ENCODE data around the gene TRIM41.
"Not testable (repeated sequence)": the region's sequence is repeated elsewhere in the genome, so short reads cannot be mapped to it uniquely, and the experiment has no call there.

The TRIM41 gene

DNA sequence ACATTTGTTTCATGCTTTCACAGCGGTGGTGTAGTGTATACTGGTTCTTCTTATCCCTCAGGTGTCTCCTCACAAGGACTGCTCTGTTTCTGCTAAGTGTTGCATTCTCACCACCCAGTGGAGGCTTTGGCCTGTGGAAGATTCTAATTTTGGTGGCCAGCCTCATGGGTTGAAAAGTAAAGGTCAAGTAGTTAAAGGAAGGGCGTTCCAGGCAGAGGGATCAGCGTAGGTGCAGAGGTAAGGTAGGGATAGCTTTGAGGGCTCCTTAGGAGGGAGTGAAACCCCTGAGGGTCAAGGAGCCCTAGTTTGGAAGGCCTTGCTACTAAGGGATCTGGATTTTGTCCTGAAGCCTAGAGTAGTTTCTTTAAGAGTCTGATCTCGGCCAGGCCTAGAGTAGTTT lies 25.2 kb downstream of the TRIM41 start:
- DNase-seq (ENCODE audit: low read depth in 4 of 4, low spot score in 1 of 4), result no peak

DNA sequence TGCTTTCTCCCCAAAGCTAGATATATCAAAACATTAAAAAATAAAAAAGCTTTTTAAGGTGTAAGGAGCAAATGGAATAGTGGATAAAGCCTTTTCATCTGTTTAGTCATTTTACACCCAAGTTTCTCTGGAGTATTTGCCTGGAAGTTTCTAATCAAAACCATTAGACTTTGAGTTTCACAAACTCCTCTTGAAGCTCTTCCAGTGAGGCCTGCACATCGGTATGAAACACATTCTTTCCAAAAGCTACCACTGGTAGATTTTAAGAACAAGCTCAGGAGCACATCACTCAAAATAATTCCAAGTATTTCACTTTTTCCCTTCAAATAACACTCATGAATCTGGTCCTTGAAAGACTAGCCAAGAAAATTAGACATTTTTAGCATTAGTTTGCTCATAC lies 32.2 kb downstream of the TRIM41 start:
- DNase-seq (ENCODE audit: low read depth in 4 of 4, low spot score in 1 of 4), result no peak

DNA sequence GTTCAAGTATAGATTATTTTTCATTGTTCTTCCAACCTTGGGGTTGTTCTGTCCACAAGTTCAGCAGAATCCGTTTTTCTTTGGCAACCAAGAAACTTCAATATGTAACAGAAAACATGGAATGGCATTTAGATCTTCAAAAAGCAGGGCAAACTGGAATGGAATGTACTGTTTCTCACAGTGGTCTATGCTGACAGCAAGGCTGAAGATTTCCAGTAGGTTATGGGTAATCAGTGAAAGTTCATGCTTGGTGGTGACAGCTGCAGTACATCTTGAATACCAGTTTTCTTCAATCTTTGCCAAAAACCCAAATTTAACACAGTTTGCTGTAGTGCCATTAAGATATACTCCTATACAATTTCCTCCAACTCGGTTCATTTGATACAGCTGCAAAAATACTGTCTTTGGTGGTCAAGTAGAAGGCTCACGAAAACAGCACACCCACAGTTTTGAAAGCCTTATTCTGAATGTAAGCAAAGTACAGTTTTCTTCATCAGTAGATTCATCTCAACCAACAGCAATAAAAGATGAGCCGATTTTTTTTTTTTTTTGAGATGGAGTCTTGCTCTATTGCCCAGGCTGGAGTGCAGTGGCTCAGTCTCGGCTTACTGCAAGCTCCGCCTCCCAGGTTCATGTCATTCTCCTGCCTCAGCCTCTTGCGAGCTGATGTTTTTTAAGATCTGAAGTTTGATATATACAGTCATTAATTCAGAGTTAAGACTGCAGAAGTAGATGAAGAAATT lies 32.9 kb downstream of the TRIM41 start:
- no peak for DNase-seq (ENCODE audit: low read depth in 4 of 4, low spot score in 1 of 4)

DNA sequence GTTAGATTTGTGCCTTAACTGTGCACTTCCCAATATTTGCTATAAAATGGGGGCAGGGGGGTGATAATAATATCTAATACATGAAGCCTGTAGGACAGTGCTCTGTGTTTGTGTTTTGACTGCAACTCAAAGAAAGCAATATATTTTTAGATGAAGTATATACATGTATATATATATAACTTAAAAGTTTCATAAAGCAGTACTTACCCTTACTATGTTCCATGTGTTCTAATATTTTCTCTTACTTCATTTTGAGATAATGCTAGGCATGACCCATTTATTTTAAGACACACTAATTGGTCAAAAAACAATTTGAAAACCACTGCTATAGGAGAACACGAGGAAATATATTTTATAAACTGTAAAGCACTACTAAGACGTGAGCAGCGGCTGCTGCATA lies 35.5 kb downstream of the TRIM41 start:
- no peak for DNase-seq (ENCODE audit: low read depth in 4 of 4, low spot score in 1 of 4)

DNA sequence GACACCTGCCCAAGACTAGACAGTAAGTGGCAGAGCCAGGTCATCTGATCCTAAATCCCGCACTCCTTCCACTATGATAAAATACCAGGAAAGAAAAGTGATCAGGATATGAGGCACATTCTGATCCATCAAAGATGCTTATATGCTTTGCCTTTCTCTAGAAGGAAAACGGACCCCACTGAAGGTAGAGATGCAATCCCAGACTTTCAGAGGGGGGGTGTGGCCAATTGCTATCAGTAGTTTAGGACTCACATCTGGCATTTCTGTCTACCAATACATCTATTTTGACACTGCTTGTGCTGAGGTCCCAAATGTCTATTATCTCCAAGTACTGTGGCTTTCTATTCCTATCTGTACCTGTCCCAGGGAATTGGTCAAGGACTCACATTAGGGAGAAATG lies 36.2 kb downstream of the TRIM41 start:
- no peak for DNase-seq (ENCODE audit: low read depth in 4 of 4, low spot score in 1 of 4)

DNA sequence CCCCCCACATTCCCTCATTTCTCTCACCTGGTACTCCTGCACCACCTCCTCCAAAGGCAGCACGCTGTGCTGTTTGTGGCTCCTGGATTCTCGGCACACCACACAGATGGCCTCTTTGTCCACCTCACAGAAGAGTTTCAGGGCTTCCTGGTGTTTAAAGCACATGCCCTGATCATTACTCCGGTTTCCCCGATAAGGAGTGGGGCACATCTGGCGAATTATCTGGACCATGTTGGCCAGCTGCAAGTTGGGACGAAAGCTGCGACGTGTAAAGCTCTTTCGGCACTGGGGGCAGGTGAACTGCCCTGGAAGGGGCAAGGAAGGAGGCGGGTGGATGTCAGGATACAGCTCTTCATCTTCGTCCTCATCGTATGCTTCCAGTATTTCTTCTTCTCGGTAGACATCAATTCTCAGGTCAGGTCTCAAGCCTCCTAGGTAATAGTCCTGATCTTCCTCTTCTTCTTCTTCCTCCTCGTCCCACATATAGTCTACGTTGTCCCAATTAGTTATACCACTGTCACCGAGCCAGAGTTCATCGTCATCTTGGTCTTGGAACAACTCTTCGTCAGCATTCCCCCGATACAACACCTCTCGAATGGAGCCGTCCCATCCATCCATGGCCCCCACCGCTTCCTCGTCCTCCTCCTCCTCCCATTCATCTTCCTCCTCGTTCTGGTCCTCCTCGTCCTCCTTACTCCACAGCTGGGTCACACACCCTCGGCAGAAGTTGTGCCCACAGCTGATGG lies 37.1 kb downstream of the TRIM41 start:
- DNase-seq (ENCODE audit: low read depth in 4 of 4, low spot score in 1 of 4), result no peak

DNA sequence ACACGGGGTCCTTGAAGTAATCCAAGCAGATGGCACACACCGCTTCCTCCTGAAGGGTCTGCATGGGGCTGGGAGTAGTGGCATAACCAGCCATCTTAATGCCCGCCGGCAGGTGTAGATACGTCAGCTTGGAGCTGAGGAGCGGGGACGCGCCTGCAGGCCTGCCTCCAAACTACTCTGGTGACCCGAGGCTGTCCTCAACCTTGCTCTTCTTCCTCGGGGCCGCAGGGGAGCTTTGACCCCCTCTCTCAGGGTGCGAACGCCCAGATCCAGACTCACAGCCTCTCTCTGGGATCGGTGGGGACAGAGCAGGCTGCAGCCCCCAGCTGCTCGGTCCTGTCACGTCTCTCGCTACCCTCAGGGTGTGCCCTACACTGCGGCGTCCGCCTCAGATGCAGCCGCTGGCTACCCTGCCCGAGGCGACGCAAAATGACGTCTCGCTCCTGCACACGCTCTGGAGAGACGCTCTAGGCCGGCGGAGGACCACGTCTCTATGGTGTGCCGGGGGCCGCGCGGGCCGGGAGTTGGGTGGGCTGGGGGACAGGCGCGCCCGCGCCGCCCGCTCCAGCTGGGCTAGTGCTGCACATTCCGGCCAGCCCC lies 37.7 kb downstream of the TRIM41 start, which contains the start of gene TRIM52:
Gene TRIM52 (minus strand): TSS at position 424 of the 600 bp plus-strand sequence. CDS start 330 bp downstream, at position 94.
- DNase-seq (ENCODE audit: low read depth in 4 of 4, low spot score in 1 of 4), result peak; percentile 74 to 86 (median 81)

DNA sequence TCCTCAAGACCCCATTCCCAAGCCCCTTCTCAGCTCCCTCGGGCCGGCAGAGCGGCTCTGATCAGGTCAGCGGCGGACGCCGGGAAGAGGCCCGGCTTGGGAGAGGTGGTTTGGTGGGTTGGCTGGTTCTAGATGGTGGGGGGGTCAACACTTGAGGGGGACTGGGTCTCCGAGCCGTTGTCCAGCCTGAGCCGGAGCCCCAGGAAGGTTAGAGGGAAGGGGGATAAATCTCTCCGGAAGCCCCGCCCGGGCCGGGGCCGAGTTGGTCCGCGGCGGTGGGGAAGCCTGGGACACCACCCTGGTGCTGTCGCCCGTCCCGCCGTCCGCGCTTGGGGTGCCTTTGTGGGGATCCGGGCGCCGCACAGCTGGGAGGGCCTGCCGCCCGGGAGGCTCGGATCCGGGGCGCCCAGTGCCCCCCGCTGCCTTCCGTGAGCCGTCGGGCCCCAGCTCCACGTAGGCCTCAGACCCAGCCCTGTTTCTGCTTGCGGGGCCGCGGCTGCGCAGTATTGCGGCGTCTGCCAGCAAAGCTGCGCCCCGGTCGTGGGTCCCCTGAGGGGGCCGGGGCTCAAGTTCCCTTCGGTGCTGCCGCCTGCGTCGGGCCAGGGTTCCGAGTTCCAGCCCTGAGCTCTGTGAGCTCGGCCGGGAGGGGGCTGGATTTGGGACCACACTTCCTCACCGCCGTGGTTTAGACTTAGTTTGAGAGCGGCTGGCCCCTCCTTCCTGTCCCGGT lies 38.4 kb downstream of the TRIM41 start:
- DNase-seq (ENCODE audit: low read depth in 4 of 4, low spot score in 1 of 4), result peak in 3 of 4 experiments; percentile 40 to 63 (median 51)

DNA sequence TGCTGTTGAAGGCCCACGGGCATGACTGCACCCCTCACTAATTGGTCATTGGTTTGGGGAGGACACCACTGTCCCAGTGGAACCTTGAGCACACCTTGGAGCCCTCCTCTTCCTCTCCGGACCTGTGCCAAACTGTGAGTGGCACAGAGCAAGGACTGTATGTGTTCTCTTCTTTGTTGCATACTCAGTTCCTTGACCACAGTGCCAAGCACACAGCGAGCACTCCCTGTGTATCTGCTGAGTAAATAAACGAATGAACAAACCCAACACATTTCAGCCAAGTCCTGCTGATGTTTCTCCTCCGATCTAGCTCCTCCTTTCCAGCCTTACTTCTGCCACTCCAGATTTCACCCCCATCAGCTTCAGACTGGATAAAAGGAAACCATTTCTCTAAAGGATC lies 40.6 kb downstream of the TRIM41 start:
- DNase-seq (ENCODE audit: low read depth in 4 of 4, low spot score in 1 of 4), result no peak

DNA sequence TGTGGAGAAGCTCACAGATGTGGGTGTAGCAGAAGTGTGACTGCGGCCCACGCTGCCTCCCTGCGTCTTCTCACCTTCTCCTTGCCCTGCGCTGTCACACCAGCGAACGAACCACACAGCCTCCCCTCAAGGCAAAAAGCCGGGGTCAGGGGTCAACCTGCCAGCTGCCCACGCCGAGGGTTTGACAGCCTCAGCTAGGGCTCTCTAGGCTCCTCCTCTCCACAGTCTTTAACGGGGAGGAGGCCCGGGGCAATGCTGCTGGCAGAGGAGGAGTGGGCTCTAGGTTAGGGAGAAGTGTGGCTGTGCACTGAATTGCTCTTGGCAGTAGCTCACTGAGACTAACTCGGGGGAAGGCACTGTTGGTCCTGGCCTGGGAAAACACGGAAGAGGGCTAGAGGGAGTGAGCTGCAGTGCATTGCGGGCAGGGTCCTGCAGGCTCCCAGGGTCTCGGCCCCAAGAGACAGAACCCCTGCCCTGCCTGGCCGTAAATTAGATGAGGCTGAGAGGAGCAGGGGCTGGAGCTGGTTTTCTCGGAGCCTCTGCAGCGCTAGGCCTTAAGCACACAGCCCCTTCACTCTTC lies 42.1 kb downstream of the TRIM41 start:
- DNase-seq (ENCODE audit: low read depth in 4 of 4, low spot score in 1 of 4), result no peak

DNA sequence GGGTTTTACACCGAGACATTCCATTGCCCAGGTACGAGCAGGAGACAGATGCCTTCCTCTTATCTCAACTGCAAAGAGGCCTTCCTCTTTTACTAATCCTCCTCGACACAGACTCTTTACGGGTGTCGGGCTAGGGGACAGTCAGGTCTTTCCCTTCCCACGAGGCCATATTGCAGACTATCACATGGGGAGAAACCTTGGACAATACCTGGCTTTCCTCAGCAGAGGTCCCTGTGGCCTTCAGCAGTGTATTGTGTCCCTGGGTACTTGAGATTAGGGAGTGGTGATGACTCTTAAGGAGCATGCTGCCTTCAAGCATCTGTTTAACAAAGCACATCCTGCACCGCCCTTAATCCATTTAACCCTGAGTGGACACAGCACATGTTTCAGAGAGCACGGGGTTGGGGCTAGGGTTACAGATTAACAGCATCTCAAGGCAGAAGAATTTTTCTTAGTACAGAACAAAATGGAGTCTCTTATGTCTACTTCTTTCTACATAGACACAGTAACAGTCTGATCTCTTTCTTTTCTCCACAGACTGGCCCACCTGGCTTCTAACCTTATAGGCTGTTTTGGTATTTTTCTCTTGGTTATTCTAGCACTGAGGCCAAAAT lies 44.3 kb downstream of the TRIM41 start:
- DNase-seq (ENCODE audit: low read depth in 4 of 4, low spot score in 1 of 4), result not testable (repeated sequence)

DNA sequence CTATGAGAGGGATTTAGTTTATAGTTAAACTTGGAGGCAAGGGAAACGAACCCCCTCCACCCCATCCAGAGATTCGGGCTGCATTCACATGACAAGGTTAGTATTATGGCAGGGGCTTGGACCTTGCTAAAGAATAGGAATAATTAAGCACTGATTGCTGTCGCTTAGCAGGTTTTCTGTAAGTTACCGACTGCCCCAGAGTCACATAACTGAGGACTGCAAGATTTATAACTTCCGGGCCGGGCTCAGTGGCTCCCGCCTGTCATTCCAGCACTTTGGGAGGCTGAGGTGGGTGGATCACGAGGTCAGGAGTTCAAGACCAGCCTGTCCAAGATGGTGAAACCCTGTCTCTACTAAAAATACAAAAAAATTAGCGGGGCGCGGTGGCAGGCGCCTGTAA lies 44.8 kb downstream of the TRIM41 start:
- not testable (repeated sequence) for DNase-seq (ENCODE audit: low read depth in 4 of 4, low spot score in 1 of 4)

DNA sequence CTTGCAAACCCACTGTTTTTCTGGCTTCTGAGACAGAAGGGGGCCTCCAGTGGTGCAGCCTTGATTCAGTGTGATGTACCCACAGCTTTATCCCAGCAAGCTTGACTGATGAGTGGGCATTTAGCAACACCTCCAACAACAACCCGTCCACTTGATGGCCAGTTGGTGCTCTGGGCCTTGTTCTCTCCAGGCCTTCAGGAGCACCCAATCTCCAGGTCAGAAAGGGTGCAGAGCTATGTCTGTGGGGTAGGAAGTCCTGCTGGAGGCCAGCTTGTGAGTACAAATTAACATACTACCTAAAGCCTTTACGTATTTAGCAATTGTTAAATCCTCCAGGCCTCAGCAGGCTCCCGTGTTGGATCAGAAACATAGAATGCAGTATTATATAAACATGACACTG lies 48.0 kb downstream of the TRIM41 start:
- no peak for DNase-seq (ENCODE audit: low read depth in 4 of 4, low spot score in 1 of 4)

DNA sequence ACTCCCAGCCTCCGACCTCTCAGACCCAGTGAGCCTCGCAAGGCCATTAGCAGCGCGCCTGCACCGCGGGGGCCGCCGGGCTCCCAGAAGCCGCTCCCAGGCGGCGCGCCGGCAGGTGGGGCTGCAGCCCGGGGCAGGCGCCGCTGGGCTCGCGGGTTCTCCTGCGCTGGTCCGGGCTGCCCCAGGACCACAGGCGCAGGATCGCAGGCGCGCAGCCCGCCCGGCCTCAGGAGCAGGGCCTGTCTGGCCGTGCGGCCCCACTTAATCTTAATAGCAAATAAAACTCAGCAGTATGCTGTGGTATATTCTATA lies 50.3 kb downstream of the TRIM41 start:
- DNase-seq (ENCODE audit: low read depth in 4 of 4, low spot score in 1 of 4), result not testable (repeated sequence)

DNA sequence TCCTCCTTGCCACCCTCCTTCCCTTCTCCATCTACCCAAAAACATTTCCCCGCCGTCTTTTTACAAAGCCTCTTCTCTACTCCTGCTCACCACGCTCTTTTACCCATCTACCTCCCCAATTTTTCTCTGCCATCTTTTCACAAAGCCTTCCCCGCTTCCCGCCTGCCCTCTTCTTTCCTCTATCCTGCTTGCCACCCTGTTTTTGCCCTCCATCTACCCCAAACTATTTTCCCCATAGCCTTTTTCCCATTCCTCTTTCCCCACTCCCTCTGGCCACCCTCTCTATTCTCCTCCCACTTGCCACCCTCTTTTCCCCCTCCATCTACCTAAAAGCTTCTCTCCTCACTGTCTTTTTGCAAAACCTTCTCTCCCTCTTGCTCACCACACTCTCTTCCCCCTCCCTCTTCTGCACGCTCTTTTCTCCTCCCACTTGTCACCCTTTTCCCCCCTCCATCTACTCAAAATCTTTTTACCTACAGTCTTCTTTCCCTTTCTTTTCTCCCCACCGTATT lies 57.2 kb downstream of the TRIM41 start:
- DNase-seq (ENCODE audit: low read depth in 4 of 4, low spot score in 1 of 4), result no peak

DNA sequence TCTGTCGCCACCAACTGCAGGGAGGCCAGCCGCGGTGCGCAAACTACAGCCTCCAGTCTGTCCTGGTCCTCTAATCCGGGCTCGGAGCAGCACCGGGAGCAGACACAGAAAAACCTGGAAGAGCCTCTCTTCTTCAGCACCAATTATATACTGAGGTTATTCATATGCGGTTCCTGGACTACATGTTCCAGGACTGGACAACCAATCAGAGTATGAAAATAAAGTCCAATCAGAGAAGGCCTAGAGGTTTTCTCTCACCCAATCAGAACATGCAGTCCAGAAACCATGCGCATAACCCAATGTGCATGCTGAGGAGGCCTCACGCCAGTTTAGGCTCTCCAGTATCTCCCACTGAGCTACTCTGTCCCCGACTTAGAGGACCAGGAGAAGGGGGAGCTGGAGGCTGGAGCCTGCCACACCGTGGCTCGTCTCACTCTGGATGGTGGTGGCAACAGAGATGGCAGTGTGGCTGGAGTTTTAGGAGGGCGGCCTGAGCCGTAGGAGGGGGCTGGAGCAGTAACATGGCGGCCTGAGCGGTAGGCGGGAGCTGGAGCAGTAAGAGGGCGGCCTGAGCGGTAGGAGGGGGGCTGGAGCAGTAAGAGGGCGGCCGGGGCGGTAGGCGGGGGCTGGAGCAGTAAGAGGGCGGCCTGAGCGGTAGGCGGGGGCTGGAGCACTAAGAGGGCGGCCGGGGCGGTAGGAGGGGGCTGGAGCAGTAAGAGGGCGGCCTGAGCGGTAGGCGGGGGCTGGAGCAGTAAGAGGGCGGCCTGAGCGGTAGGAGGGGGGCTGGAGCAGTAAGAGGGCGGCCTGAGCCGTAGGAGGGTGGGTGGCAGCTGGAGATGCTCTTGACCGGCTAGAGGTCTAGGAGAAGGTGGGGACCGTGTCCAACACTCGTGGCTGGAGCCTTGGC lies 58.2 kb downstream of the TRIM41 start:
- no peak for DNase-seq (ENCODE audit: low read depth in 4 of 4, low spot score in 1 of 4)

DNA sequence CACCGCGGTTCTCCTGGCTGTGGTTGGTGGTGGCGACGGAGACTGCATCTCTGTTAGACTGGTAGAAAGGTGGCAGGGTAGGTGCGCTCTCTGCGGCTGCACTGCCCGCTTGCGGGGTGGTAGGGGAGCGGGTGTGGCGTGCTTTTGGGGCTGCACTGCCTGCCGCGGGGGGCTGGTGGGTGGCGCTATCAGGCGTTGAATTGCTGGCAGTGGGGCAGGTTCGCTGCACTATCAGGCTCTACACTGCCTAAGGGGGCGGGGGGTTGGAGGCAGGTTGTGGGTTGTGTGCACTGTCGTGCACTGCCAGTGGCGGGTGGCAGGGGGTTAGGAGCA lies 58.9 kb downstream of the TRIM41 start:
- no peak for DNase-seq (ENCODE audit: low read depth in 4 of 4, low spot score in 1 of 4)

DNA sequence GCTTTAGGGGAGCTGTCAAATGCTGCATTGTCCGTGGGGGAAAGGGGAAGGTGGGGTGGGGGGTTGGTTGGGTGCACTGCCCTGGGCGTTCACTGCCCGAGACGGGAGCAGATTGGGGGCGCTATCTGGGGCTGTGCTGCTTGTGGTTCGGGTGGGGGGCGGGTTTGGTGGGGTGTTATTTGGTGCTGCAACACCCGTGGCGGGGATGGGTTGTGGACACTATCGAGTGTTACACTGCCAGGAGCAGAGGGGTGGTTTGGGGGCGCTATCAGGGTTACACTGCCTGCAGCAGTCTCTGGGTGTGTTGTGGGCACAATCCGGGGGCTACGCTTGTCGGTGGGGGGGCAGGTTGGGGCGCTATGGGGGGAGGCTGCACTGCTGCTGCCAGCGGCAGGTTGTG lies 59.3 kb downstream of the TRIM41 start:
- not testable (repeated sequence) for DNase-seq (ENCODE audit: low read depth in 4 of 4, low spot score in 1 of 4)

DNA sequence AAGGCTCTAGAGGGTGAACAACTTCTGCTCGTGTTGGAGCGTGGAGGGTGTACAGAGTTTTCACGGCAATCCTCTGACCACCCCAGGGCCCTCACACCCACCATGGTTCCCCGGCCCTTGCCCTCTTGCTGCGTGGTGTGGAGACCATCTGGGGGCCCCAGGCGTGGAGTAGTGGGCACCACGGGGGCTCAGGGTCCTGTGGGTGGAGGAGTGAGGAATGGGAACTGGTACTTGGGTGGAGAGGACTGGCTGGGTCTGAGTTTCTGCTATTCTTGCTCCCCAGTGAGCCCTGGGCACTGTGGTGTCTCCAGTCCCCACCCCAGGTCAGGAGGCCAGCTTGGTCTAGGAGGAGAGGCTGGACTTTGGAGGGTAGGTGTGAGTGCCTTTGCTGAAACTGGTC lies 59.8 kb downstream of the TRIM41 start:
- DNase-seq (ENCODE audit: low read depth in 4 of 4, low spot score in 1 of 4), result no peak

DNA sequence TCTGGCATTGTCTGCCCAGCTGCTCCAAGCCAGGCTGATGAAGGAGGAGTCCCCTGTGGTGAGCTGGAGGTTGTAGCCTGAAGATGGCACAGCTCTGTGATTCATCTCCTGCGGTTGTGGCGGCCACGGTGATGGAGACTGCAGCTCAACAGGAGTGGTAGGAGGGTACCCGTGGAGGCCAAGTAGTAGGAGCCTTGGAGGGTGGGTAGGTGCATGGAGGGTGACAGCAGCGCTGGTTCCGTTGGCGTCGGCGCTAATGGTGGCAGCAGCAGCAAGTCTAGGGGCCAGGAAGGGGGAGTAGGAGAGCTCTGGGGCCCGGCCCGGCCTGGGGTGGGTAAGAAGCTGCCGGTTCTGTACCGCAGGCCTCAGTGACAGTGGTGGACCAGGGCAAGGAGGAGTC lies 60.3 kb downstream of the TRIM41 start:
- no peak for DNase-seq (ENCODE audit: low read depth in 4 of 4, low spot score in 1 of 4)

Data from stimulated activated CD4-positive, alpha-beta T cell treated with anti-CD3 and anti-CD28 coated beads, Interleukin-1b, Interleukin-23, amount 100 ng/mL, for 24 hours (primary cell).